BE2C (cell line): ENCODE data around the gene ANKRD27.

Source experiments
- DNase-seq: peaks from one replicate; pipeline ENCODE4 v3.0.0-alpha.2; 2020
- H3K27me3 ChIP-seq: fragments of 250-450 bp; sonication (Bioruptor Pico); 2 replicates; pipeline ENCODE4 v1.5.1; 2020; ENCODE audit warnings: mild to moderate bottlenecking
- H3K36me3 ChIP-seq: fragments of 250-450 bp; sonication (Bioruptor Pico); 2 replicates; pipeline ENCODE4 v1.5.1; 2020; ENCODE audit warnings: mild to moderate bottlenecking
- H3K4me1 ChIP-seq: fragments of 250-450 bp; sonication (Bioruptor Pico); 2 replicates; pipeline ENCODE4 v1.5.1; 2020
- H3K4me3 ChIP-seq: 2 replicates; pipeline ENCODE4 v1.5.1; 2011; ENCODE audit warnings: low read depth, low read length
- H3K9me3 ChIP-seq: fragments of 250-450 bp; sonication (Bioruptor Pico); 2 replicates; pipeline ENCODE4 v1.5.1; 2020
- TF ChIP-seq, protein P1 (sequence below): IDR thresholded peaks from 2 replicates; pipeline ENCODE4 v1.5.1; 2012; ENCODE audit warnings: mild to moderate bottlenecking, low read depth, low read length

ANKRD27 gene

DNA sequence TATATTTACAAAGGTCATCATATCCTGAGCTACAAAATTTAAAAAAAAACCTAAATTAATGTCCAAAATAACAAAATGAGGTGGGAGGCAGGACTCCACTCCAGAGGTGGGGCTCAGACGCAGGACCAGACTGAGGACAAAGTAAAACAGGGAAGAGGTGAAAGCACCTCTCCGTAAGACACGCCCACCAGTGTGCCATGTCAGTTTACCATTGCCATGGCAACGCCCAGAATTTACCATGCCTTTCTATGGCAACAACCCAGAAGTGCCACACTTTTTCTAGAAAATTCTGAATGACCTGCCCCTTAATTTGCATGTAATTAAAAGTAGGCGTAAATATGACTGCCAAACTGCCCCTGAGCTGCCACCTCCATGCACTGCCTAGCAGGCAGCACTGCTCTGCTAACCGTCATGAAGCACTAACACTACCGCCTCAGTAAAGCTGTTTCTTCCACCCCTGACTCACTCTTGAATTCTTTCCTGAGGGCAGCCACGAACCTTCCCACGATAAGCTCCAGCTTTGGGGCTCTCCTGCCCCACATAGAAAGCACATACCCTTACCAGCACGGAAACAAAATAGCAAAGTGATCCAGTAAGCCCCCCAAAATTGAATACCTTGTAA lies 116.3 kb downstream of the ANKRD27 start:
- TF ChIP-seq, protein P1, sequence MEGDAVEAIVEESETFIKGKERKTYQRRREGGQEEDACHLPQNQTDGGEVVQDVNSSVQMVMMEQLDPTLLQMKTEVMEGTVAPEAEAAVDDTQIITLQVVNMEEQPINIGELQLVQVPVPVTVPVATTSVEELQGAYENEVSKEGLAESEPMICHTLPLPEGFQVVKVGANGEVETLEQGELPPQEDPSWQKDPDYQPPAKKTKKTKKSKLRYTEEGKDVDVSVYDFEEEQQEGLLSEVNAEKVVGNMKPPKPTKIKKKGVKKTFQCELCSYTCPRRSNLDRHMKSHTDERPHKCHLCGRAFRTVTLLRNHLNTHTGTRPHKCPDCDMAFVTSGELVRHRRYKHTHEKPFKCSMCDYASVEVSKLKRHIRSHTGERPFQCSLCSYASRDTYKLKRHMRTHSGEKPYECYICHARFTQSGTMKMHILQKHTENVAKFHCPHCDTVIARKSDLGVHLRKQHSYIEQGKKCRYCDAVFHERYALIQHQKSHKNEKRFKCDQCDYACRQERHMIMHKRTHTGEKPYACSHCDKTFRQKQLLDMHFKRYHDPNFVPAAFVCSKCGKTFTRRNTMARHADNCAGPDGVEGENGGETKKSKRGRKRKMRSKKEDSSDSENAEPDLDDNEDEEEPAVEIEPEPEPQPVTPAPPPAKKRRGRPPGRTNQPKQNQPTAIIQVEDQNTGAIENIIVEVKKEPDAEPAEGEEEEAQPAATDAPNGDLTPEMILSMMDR: no peak

DNA sequence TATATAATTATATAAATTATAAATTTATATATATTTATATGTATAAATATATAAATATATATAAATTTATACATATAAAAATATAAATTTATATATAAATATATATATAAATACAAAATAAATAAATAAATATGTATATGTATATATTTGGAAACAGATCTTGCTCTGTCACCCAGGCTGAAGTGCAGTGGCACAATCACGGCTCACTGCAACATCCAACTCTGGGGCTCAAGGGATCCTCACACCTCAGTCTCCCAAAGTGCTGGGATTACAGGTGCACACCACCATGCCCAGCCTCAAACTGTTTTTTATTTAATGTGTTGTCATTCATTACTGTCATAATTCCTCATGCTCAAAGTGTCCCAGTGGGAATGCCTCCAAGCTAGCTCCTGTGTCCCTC lies 119.2 kb downstream of the ANKRD27 start:
- Histone ChIP-seq H3K36me3 (no peaks in the 10 kb centered on the region), H3K27me3 (no peaks in the 10 kb centered on the region), H3K9me3 (no peaks in the 10 kb centered on the region), H3K4me1 (no peaks in the 10 kb centered on the region), H3K4me3 (no peak overlapping the region)
- TF ChIP-seq, protein P1: no peak
- DNase-seq: no peak

More for the DNA sequence above, 116.3 kb downstream of the ANKRD27 start:
- Histone ChIP-seq H3K9me3 (no peaks in the 10 kb centered on the region), H3K36me3 (no peaks in the 10 kb centered on the region), H3K4me1 (no peaks in the 10 kb centered on the region), H3K27me3 (no peaks in the 10 kb centered on the region), H3K4me3 (no peak overlapping the region)
- no peak for DNase-seq

DNA sequence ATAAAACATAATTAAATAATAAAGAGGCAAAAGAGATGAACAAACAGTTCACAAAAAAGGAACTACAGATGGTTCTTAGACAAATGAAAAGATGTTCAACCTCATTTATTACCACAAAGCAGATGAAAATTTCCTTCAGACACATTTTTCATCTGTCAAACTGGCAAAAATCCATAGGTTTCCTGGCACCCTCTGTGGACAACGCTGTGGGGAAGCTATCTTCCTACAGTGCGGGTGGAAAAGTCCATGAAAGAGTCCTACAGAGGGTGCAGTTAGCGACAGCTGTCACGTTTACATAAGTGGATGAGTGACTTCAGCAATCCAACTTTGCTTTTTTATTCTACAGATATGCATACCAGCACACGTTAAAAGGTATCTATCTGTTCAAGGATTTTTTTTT lies 124.3 kb downstream of the ANKRD27 start:
- TF ChIP-seq, protein P1: no peak
- H3K4me1 ChIP-seq: no peaks in the 10 kb centered on the region
- no peak for DNase-seq
- H3K27me3 ChIP-seq: no peaks in the 10 kb centered on the region
- H3K9me3 ChIP-seq: no peaks in the 10 kb centered on the region
- H3K4me3 ChIP-seq: no peak overlapping the region
- no peaks in the 10 kb centered on the region for H3K36me3 ChIP-seq
